NCI-H1048 (cell line): ENCODE results near the gene ZFYVE19.
"Not testable (repeated sequence)": the region's sequence is repeated elsewhere in the genome, so short reads cannot be mapped to it uniquely, and the experiment has no call there.

ENCODE experiments used
- DNase-seq: peaks from one replicate; lab custom pipeline; 2025; lab: John Stamatoyannopoulos, UW

Gene ZFYVE19

DNA sequence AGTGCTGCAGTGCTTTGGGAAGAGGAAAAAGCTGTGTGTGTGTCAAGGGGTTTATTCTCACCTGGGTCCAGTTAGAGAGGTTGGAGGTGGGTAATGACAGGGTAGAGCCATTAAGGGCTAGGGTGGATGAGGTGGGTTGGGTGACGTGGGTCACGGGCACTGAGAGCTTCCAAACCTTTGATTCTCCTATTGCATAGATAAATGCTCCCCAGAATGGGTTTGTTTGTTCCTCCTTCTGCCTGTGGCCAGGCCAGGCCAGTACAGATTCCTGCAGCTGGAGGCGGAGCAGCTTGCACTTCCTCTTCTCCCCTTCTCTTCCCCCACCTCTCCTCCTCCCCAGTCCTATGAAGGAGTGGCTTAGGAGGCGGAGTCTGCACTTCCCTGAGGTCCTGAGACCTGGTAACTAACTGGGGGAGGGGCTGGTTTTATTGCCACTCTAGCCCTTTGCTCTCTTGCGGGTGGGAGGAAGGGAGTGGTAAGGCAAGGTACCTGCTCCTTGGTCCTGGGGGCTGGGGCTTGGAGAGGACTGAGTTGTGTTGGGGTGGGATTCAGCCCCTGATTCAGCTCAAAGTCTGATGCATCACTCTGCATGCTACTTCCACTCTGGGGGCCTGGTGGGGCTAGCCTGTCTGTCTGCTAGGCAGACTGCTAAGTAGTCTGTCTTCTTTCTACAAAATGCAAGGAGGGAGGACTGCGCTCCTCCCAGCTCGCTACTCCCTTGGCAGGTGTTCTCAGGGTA, 40.5 kb downstream of the ZFYVE19 start:
- DNase-seq, result no peak

DNA sequence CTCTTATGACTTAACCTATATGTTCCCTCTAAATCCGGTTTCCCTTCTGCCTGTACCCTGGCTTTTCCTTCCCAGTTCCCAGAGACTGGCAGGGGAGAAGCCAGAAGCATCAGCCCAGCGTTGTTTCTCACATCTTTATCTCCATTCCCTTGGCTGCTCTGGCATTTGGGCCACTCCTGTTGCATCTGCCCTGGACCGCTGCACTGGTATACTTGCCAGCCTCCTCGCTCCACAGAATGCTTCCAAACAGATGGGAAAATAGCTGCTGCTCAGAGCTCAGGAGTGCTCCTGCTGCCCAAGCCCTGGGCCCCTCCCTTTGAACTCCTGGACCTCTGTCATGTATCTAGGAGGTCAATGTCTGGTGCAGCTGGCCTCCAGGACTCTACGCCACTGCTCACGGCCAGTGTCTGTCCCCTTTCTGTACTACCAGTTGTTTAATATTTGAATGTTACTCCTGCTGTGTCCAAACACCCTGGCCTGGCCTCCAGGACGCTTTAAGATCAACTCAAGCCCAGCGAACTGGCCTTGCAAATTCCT, 43.8 kb downstream of the ZFYVE19 start:
- no peak for DNase-seq

DNA sequence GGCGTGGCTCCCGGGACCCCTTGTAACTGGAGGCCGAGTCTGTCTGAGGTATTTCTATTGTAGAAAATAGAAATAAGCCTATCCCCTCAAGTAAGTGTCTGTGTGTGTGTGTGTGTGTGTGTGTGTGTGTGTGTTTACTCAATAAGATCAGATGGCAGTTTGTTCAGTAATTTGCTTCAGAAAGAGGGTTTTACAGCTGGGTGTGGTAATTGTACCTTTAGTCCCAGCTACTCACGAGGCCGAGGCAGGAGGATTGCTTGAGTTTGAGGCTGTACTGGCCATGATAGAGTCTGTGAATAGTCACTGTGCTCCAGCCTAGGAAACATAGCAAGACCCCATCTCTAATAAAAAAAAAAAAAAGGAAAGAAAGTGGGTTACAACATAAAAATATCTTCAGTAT, 45.6 kb downstream of the ZFYVE19 start:
- no peak for DNase-seq

DNA sequence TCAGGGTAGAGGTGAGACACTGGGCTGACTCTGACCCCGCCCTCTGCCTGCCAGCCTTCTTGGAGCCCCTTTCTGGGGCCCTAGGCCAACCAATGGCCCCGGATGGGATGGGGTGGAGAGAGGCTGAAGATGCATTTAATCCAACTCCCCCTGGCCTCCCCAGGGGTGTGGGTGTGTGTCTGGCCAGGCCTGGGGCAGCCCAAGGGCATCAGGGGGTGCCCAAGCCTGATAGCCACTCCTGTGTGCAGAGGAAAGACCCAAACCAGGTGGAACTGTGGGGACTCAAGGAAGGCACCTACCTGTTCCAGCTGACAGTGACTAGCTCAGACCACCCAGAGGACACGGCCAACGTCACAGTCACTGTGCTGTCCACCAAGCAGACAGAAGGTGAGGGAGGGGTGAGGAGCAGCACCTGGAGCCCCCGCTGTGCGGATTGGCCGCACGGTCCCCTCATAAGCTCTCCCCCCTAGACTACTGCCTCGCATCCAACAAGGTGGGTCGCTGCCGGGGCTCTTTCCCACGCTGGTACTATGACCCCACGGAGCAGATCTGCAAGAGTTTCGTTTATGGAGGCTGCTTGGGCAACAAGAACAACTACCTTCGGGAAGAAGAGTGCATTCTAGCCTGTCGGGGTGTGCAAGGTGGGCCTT, 46.5 kb downstream of the ZFYVE19 start:
- no peak for DNase-seq

DNA sequence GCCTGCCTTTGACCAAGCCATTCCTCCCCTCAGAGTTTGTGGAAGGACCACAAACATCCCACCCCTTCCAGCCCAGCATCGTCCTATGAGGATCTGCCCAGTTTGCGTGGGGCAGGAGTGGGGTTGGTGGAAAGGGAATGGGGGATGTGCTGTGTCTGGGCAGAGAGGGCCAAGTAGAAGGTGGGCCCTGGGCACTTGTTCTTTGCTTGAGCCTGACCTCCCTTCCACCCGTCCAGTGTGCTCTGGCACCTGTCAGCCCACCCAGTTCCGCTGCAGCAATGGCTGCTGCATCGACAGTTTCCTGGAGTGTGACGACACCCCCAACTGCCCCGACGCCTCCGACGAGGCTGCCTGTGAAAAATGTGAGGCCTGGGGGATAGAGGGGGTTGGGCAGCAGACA, 47.3 kb downstream of the ZFYVE19 start:
- no peak for DNase-seq

DNA sequence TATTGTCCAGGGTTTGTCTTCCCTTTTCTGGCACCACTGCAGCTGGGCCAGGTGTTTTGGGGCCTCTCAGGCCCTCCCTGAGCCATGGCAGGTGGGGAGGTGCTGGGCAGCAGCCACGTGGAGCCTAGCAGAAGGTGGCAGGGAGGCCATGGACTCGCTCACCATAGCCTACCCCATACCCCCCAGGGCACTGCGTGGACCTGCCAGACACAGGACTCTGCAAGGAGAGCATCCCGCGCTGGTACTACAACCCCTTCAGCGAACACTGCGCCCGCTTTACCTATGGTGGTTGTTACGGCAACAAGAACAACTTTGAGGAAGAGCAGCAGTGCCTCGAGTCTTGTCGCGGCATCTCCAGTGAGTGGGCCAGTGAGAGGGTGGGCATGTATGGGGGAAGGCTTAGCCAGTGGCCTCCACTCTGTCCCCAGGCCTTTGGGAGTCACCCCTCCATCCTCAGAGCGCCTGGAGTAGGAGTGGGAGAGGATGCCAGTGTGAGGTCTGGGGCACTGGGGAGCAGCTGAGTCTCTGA, 48.9 kb downstream of the ZFYVE19 start:
- no peak for DNase-seq

DNA sequence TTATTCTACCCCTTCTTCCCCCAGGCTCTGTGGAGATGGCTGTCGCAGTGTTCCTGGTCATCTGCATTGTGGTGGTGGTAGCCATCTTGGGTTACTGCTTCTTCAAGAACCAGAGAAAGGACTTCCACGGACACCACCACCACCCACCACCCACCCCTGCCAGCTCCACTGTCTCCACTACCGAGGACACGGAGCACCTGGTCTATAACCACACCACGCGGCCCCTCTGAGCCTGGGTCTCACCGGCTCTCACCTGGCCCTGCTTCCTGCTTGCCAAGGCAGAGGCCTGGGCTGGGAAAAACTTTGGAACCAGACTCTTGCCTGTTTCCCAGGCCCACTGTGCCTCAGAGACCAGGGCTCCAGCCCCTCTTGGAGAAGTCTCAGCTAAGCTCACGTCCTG, 49.9 kb downstream of the ZFYVE19 start:
- DNase-seq, result no peak

DNA sequence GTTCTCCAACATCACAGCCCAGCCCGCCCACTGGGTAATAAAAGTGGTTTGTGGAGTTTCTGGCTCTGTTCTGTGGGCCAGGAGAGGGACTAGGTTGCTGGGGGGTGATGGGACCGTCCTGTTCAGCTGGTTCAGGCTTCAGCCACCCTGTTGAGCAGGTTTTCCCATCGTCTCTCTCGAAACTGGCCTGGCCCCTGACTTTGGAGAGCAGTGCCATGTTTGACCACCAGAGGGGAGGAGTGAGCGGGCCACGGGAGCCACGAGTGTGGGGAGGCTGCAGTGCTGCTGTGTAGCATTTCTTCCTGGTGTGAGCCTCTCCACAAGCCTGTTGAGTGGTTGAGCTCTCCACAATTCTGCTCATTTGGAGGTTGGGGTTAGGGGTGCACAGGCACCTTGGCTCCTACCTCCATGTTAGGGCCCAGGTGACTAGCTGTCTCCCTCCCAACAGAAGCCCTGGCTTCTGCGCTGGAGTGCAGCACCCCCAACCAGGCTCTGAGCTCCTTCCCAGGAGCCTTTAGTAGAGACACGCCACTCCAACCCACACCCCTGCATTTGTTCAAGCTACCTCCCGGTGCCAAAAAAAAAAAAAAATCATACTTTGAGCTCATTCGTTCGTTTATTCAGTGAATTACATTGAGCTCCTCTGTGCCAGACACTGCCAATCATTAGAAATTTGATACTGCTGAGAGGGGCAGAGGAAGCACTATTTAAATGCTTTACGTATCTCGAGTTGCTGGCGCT, 50.9 kb downstream of the ZFYVE19 start:
- DNase-seq, result peak; percentile 47

DNA sequence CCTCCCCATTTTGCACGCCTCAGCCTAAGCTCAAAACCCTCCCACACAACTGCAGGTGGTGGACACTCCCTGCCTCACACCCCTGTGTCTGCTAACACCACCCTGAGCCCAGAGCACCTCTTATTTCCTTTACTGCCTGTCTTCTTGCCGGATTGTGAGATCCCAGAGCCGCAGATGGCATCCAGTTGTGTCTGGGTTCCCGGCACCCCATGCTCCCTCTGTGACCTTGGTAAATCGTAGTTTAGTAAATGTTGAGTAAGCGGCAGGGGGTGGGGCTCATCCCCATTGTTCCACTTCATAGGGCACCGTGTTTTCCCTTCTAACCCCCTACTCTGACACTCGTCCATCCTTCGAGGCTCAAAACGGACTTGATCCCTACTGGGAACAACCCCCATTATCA, 51.8 kb downstream of the ZFYVE19 start:
- DNase-seq, result no peak

DNA sequence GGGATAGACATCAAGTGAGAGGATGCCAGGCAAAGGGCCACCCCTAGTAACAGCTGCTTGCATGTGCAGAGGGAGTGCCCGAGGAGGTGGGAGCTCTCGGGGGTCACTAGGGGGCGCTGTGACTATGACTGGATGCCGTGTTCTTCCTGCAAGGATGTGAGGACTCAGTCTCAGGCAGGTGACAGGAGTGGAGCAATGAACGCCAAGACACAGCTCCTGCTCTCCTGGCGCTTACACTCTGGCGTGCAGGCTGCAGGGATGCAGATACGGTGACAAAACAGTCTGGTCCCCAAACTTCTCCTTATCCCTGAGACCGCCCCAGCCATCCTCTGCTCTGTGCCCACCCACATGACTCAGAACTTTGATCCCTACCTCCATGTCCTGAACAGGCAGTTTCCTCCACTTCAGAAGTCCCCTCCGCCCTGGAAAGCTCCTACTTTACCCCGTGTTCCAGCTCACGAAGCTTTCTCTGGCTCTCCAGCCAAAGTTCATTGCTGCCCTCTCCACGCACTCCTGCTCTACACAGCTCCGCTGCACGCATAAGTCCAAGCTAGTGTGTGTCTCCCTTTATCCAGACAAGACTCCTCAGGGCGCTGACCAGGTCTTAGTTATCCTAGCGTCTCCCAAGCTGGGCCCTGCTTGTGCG, 52.4 kb downstream of the ZFYVE19 start:
- DNase-seq, result peak; percentile 54

DNA sequence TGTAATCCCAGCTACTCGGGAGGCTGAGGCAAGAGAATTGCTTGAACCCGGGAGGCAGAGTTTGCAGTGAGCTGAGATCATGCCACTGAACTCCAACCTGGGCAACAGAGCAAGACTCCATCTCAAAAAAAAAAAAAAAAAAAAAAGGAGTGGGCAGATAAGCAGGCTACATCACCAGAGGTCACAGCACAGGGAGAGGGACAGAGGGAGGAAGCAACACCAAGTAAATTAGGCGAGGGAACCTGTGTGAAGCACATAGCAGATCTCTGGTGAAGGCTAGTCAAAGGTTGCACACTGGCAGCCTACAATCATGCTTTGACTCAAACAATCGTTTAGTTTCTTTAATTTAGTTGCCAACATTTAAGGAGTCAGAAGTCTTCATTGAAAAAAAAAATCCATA, 54.3 kb downstream of the ZFYVE19 start:
- DNase-seq, result not testable (repeated sequence)

DNA sequence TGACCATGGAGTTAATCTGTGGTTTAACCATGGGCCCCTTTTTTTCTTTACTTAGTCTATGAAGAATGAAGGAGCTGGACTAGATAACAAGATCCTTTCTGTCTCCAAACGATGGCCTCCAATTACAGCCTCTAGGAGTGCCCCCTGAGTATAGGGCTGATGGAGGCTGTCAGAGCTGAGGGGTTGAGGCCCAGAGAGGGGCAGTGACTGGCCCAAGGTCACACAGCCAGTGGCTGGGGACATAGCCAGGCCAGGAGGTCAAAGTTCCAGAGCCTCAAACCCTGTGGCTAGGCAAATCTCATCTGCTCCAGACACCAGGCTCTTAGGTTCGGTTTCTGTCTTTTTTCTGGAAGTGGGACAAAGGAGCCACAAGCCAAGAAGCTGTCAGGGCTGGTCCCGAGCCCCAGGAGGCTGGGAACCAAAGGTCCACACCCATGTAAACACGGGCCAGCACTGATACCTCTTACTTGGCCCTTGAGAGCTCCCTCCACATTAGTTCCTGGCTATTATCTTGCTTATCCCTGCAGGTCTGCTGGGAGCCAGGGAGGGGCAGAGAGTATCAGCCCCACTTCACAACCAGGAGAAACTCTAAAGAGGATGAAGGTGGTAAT, 56.9 kb downstream of the ZFYVE19 start:
- DNase-seq, result no peak
